GM21390 (cell line): ENCODE data around the gene PC.

ENCODE experiments used
- ATAC-seq: cut with Tn5 transposase; IDR thresholded peaks from one replicate; pipeline ENCODE4 v1.9.1; 2021; ENCODE audit not compliant: unreplicated experiment

PC gene

GRCh38 chr11:66914505-66914904 lies 43.7 kb downstream of the PC start:
- ATAC-seq, result no peak

DNA sequence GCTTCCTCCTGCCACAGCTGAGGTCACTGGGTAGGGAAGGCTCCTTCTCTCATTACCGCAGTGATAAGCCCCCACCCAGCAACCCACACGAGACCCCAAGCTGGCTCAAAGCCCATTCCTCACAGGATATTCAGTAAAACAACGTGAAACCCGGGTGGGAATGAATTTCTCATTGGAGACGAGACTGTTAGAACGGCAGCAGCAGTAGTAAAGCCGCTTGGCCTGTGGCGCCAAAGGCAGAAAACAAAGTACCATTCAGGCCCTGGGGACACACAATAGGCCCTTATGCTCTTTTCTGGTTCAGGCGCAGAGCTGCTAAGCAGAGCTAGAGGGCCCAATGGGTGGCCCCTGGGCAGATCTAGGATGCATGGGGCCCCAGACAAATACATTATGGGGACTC lies 45.3 kb downstream of the PC start:
- ATAC-seq, result no peak

- ATAC-seq, result no peak
These were observed 45.8 kb downstream of the PC start for GRCh38 chr11:66912361-66912760.

GRCh38 chr11:66910669-66911068 lies 47.5 kb downstream of the PC start:
- no peak for ATAC-seq

GRCh38 chr11:66910016-66910415 lies 48.2 kb downstream of the PC start:
- ATAC-seq, result no peak

GRCh38 chr11:66909181-66909580 lies 49.0 kb downstream of the PC start:
- ATAC-seq, result no peak

DNA sequence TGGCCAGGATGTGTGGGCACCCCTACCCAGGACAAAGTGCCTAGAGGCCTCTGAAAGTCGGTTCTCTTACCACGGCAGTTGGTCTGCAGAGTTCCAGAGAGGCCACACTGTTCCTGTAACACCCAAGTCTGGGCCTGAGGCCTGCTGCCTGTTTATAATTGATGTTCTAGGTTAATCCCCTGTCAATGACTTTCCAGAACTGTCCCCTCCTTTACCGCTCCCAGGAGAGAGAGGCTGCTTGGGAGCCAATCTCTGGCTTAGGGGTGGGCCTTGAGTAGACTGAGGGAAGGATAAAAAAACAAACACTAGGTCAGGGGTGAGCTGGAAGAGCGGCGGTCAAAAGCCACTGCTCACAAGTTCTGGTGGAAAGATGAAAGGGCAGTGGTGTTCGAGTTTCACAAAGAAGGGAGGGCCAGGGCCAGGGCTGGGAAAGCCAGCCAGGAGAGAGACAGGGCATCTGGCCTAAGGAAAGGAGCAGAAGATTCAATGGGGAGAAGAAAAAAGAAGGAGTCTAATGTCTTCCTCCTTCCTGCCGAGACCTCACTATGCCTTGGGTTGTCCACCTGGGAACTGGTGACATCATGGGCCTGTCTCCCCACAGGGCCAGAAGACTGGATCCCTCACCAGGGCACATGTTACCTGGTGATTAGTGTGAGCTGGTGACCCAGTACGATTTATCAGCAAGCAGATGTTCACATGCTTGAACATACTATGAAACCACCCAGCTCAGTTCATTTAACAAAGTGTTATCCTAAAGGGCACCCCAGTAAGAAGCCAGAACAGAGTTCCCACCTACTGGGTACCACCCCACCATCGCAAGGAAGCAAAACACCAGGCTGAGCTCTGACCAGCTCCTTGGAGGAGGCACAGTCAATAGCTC lies 50.2 kb downstream of the PC start:
- ATAC-seq, result no peak

GRCh38 chr11:66906061-66906733 lies 52.0 kb downstream of the PC start:
- ATAC-seq, result no peak

DNA sequence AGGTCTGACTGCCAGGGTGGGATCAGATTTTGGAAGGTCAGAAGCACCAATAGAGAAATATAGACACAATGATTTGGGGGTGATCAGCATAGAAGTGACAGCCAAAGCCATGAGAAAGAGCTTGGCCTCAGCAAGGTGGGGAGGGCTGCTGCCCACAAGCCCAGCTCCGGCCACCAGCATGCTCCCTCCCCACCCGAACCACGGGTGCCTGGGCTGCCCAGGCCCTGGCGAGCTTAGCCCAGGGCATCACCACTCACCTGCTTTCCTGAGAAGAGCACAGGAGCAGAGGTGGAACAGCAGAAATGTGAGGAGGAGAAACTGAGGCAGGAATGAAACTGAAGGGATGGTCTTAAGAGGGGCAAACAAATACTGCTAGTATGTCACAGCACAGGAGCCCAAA lies 52.6 kb downstream of the PC start:
- no peak for ATAC-seq

DNA sequence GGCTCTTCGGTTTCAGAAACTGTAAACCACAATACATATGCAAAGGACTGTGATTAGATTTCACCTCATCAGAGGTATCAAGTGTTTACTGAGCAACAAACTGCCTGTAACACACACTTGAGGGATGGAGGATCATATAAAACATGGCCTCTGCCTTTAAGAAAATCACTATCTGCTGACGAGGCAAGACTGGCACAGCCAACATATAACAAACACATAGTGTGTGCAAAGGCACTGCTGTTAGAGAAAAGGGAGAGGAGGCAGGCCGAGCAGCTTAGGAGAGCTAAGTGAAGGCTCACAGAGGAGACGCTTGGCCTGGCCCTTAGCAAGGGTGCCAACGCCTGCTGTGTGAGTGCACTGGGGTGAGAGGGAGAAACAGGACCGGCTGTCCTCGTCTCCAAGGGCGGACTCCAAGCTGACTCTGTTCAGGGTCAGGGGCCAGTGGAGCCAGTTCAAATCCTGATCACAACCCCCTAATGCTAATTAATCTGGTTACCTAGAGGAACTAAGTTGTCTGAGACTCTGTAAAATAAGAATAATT lies 53.1 kb downstream of the PC start:
- no peak for ATAC-seq

DNA sequence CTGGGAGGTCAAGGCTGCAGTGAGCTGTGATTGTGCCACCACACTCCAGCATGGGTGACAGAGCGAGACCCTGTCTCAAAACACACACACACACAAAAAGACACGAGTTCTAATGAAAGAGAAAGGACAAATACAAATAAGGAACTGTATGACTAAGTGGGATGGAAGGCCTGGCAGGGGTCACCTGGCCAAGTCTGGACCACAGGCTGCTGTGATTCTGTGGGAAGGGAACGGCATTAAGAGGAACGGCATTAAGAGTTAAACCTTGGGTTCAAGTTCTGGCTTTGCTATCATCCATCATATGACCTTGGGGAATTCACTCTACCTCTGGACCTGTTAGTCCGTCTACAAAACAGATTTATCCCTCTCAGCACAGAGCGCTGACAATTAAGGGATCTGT lies 53.6 kb downstream of the PC start:
- ATAC-seq, result no peak

GRCh38 chr11:66904055-66904454 lies 54.1 kb downstream of the PC start:
- no peak for ATAC-seq

- no peak for ATAC-seq
These were observed 55.6 kb downstream of the PC start for GRCh38 chr11:66902486-66903177.

DNA sequence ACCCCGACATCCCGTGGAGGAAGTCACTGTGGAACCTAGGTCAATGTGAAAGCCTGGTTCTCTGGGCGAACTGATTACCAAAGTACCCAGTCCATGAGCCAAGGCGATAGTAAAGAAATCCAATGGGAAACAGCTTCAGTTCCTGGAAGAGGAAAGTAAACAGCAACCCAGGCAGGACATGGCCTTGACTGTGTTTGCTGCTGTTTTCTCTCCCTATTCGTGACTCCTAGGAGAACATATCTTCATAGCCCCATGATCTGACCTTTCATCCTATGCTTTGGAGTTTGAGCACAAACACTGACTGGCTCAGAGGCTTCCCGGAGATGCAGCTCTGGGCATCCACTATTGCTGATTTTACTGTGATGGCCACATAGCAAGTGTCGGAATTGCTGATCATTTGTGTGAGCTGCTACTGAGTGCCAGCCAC lies 56.2 kb downstream of the PC start:
- ATAC-seq, result no peak

DNA sequence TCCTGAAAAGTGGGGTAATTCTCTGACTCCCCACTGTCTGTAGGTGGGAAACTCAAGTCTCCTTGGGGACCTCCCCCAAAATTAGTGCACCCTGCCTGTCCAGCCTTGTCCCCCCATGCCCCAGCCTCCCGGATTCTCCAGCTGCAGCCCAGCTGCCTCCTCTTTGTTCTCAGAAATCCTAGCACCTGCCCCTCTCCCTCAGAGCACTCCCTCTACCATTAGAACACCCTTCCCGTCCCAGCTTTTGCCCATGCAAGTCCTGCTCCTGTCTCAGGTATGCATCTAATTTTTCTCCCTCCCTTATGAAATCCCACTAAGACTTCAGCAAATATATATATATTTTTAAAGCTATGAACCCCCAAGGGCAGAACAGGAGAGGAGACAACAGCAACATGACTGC lies 64.0 kb downstream of the PC start:
- no peak for ATAC-seq

DNA sequence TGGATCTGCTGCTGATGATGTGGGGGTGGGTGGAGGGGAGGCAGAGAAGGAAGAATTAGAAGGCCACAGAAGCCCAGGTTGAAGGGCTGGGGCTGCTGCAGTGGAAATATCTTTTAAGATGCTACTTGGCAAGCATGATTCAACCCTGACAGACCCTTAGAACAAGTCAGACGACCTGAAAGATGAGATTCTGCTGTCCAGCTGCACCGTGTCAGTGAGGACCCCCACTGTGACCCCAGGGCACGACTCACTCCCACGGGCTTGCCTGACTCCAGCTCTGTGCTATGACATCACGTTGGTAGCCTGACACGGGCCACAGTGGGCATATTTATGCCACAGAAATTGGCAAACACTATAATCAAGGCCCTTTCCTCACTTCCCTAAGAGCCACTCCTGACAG lies 65.3 kb downstream of the PC start:
- no peak for ATAC-seq

- ATAC-seq, result peak; percentile 85
These were observed 66.1 kb downstream of the PC start for GRCh38 chr11:66891851-66892660.

- ATAC-seq, result no peak
These were observed 68.2 kb downstream of the PC start for GRCh38 chr11:66889960-66890359.

DNA sequence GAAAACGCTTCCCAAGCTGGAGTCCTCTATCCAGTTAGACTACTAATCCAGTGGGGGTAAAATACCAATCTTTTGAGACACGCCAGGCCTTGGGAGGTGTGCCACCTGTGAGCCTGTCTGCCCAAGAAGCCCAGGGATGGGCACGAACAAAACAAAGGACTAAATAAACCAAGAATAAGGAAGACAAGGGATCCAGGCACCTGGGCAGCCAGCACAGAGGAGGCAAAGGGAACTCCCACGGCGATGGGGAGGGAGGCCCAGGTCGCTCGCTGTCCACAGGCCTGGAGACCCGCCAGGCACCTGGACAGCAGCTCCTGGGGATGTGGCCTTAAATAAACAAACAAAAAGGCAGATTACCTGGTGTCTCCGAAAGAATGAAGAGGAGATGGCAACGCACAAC lies 69.9 kb downstream of the PC start:
- ATAC-seq, result no peak

GRCh38 chr11:66887526-66887925 lies 70.7 kb downstream of the PC start:
- ATAC-seq, result no peak
